ENCODE data around the gene ATP2A3. TPM values are rescaled to one million over a fixed set of nuclear protein-coding genes. Genes with fewer than 3 reads are reported as not detected.

Gene ATP2A3
- 0.36 and 2.4 TPM in 2 replicates for total RNA-seq

- H3K4me3 ChIP-seq (ENCODE audit: low read depth, low read length) = peak within 1 kb of the TSS; percentile 40
- TF ChIP-seq CTCF (conservative IDR thresholded peaks at IDR 0.05; ENCODE audit: low read depth, low read length) = no peak
- DNase-seq (ENCODE audit: low read depth) = no peak
Measured at GRCh38 chr17:3964203-3965117, at the start of gene ATP2A3. Gene ATP2A3 (minus strand): TSS chr17:3964437. CDS start chr17:3964291, 146 bp downstream.

- H3K4me3 ChIP-seq (ENCODE audit: low read depth, low read length) = no peak overlapping the region
- no peak for TF ChIP-seq CTCF (conservative IDR thresholded peaks at IDR 0.05; ENCODE audit: low read depth, low read length)
- no peak for DNase-seq (ENCODE audit: low read depth)
Measured at GRCh38 chr17:4010754-4011153, 46.5 kb upstream of the ATP2A3 start.

- no peak overlapping the region for H3K4me3 ChIP-seq (ENCODE audit: low read depth, low read length)
- DNase-seq (ENCODE audit: low read depth) = no peak
- no peak for TF ChIP-seq CTCF (conservative IDR thresholded peaks at IDR 0.05; ENCODE audit: low read depth, low read length)
Measured at GRCh38 chr17:4009186-4009785, 45.0 kb upstream of the ATP2A3 start.

- H3K4me3 ChIP-seq (ENCODE audit: low read depth, low read length) = no peak overlapping the region
- TF ChIP-seq CTCF (conservative IDR thresholded peaks at IDR 0.05; ENCODE audit: low read depth, low read length) = no peak
- DNase-seq (ENCODE audit: low read depth) = no peak
Measured at GRCh38 chr17:4008441-4009185, 44.4 kb upstream of the ATP2A3 start.

- H3K4me3 ChIP-seq (ENCODE audit: low read depth, low read length) = no peak overlapping the region
- no peak for TF ChIP-seq CTCF (conservative IDR thresholded peaks at IDR 0.05; ENCODE audit: low read depth, low read length)
- DNase-seq (ENCODE audit: low read depth) = no peak
Measured at GRCh38 chr17:4008082-4008435, 43.8 kb upstream of the ATP2A3 start.

- H3K4me3 ChIP-seq (ENCODE audit: low read depth, low read length) = no peak overlapping the region
- no peak for DNase-seq (ENCODE audit: low read depth)
- no peak for TF ChIP-seq CTCF (conservative IDR thresholded peaks at IDR 0.05; ENCODE audit: low read depth, low read length)
Measured at GRCh38 chr17:4007346-4008081, 43.3 kb upstream of the ATP2A3 start.
